OCI-LY7 (cell line): Measurements from ENCODE around the gene MVB12B.

Experiments used
- CTCF ChIP-seq: fragments of 200-600 bp; sonication (generic); conservative IDR thresholded peaks from 2 replicates; pipeline ENCODE4 v1.5.1; 2014; ENCODE audit warnings: mild to moderate bottlenecking, antibody characterized with exemption, low read length, moderate library complexity, mixed read lengths
- EZH2phosphoT487 ChIP-seq: fragments of 200-600 bp; sonication (generic); IDR thresholded peaks from 2 replicates; pipeline ENCODE4 v1.6.1; 2018; ENCODE audit warnings: low read depth, borderline replicate concordance, mild to moderate bottlenecking, mixed run types, antibody characterized with exemption, low read length, moderate library complexity, mixed read lengths

GRCh38 chr9:126527109-126527825 is 200.6 kb downstream of the MVB12B start:
- TF ChIP-seq CTCF (no peak), EZH2phosphoT487 (no peak)
